HG02943 (cell line): ENCODE results near the gene EFHC2.

ENCODE experiments used
- ATAC-seq: cut with Tn5 transposase; IDR thresholded peaks from one replicate; pipeline ENCODE4 v1.9.1; 2021; ENCODE audit warnings: mild to moderate bottlenecking, low read depth, moderate library complexity; ENCODE audit not compliant: unreplicated experiment

Gene EFHC2

GRCh38 chrX:44157858-44158257 lies 185.6 kb downstream of the EFHC2 start:
- ATAC-seq = no peak

DNA sequence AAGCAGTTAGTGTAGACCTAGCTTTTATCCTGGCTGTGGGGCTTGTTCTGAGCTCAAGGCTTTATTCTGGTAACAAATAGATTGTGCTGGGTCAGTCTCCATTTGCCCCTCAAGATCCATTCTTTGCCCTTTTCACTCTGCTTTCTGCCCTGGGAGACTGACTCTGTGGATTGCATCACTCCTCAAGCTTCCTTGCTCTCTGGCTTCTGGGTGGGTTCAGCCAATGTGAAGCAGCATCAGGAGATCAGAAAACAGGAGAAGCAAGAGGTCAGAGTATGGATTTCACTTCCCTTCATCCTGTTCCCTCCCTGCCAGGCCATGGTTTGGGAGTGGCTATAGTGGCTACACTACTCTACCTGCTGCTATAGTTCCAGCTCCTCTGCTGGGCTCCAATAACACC lies 186.2 kb downstream of the EFHC2 start:
- ATAC-seq = no peak

- ATAC-seq = no peak
Observed at GRCh38 chrX:44156726-44157125, 186.7 kb downstream of the EFHC2 start.

GRCh38 chrX:44155126-44155525 lies 188.3 kb downstream of the EFHC2 start:
- ATAC-seq = no peak

GRCh38 chrX:44152852-44153251 lies 190.6 kb downstream of the EFHC2 start:
- no peak for ATAC-seq

DNA sequence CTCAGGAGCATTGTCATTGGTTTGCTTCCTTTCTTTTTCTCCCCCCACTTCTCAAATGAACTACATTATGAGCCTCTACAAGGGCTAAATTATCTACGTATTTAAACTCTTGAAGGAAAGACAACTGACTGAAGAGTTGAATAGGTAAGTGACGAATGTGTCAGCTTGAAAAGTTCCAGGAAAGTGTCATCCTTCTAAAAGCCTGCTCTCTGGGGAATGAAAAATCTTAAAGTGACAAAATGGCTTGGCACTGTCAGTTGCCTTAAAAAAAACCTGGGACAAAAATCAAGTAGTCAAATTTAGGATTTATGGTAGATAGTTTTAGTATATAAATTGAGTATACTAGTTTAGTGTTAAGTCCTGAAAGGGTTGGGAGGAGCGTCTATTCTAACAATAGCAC lies 196.3 kb downstream of the EFHC2 start:
- ATAC-seq = no peak

- ATAC-seq = no peak
Observed at GRCh38 chrX:44144177-44144945, 199.1 kb downstream of the EFHC2 start.

GRCh38 chrX:44143061-44143602 lies 200.3 kb downstream of the EFHC2 start:
- ATAC-seq = no peak

- ATAC-seq = no peak
Observed at GRCh38 chrX:44130189-44130588, 213.3 kb downstream of the EFHC2 start.

- ATAC-seq = no peak
Observed at GRCh38 chrX:44113337-44113736, 230.1 kb downstream of the EFHC2 start.

GRCh38 chrX:44106864-44107263 lies 236.6 kb downstream of the EFHC2 start:
- no peak for ATAC-seq

GRCh38 chrX:44105228-44105913 lies 238.1 kb downstream of the EFHC2 start:
- ATAC-seq = no peak

DNA sequence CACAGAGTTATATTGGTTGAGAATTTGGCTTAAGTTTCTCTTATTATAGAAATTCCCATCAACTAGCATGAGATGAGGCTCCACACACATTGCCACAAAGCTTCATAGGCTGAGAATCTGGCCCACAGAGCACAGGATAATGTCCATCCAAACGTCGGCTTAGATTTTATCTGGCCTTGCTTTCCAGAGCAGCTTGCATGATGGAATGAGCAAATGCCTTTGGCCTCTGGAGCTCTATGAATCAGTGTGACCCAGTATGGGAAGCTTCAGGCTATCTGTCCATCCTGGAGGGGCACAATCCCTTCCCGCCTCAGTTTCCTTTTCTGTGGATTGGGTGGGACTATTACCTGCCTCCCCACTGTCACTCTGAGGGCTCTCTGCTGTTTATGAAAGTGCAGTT lies 238.8 kb downstream of the EFHC2 start:
- no peak for ATAC-seq

DNA sequence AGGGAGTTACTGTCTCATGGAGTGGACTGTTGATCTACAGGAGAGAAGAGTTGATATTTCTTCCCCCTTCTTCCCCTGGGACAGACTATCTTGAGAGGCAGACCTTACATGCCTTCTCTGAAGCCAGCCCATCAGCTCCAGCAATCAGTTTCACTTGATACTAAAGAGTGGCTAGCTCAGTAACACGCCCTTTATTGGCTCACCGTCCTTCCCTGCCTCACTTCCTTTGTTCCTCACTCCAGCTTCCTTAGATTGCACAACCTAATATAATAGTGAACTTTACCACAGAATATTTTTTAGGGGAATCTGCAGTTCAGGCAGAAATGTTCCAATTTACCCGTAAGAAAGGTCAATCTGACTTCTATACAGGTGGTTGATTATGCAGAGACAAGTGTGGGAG lies 242.2 kb downstream of the EFHC2 start:
- ATAC-seq = no peak

- ATAC-seq = no peak
Observed at GRCh38 chrX:44099366-44099765, 244.1 kb downstream of the EFHC2 start.
